Measurements from ENCODE around the gene SRP14.
"Not testable (repeated sequence)": the region's sequence is repeated elsewhere in the genome, so short reads cannot be mapped to it uniquely, and the experiment has no call there.

The SRP14 gene

GRCh38 chr15:40016224-40016865 is 22.6 kb downstream of the SRP14 start:
- no peak for DNase-seq

- DNase-seq, result no peak
Measured at GRCh38 chr15:40014390-40014789, 24.6 kb downstream of the SRP14 start.

- not testable (repeated sequence) for DNase-seq
Measured at GRCh38 chr15:40013372-40013771, 25.6 kb downstream of the SRP14 start.

- no peak for DNase-seq
Measured at GRCh38 chr15:40011303-40011702, 27.7 kb downstream of the SRP14 start.

GRCh38 chr15:40010686-40011085 is 28.3 kb downstream of the SRP14 start:
- no peak for DNase-seq

GRCh38 chr15:40008061-40008765 is 30.8 kb downstream of the SRP14 start:
- DNase-seq, result no peak

GRCh38 chr15:40006646-40007045 is 32.3 kb downstream of the SRP14 start:
- no peak for DNase-seq

GRCh38 chr15:40006003-40006402 is 33.0 kb downstream of the SRP14 start:
- no peak for DNase-seq

- DNase-seq, result no peak
Measured at GRCh38 chr15:40003116-40003916, 35.7 kb downstream of the SRP14 start.

- no peak for DNase-seq
Measured at GRCh38 chr15:40002295-40002694, 36.7 kb downstream of the SRP14 start.

GRCh38 chr15:39999538-40000200 is 39.3 kb downstream of the SRP14 start:
- DNase-seq, result no peak

- no peak for DNase-seq
Measured at GRCh38 chr15:39998511-39999077, 40.4 kb downstream of the SRP14 start.

GRCh38 chr15:39997639-39998038 is 41.3 kb downstream of the SRP14 start:
- DNase-seq, result no peak

- DNase-seq, result no peak
Measured at GRCh38 chr15:39997031-39997430, 42.0 kb downstream of the SRP14 start.

GRCh38 chr15:39996228-39996627 is 42.8 kb downstream of the SRP14 start:
- DNase-seq, result not testable (repeated sequence)

GRCh38 chr15:39992953-39993352 is 46.0 kb downstream of the SRP14 start:
- not testable (repeated sequence) for DNase-seq

- no peak for DNase-seq
Measured at GRCh38 chr15:39990706-39991105, 48.3 kb downstream of the SRP14 start.

- no peak for DNase-seq
Measured at GRCh38 chr15:39987821-39988220, 51.2 kb downstream of the SRP14 start.

All from activated CD4-positive, alpha-beta T cell treated with anti-CD3 and anti-CD28 coated beads, Interleukin-2, amount 50 U/mL, for 48 hours (primary cell).